ENCODE results near the gene HEXD.

- no peak for TF ChIP-seq YY1 (IDR thresholded peaks at IDR 0.05; ENCODE audit: insufficient read depth, insufficient read length)
- TF ChIP-seq SUZ12 (IDR thresholded peaks at IDR 0.05; ENCODE audit: extremely low read depth, insufficient read depth, insufficient read length) = no peak
- no peak for TF ChIP-seq ZNF274 (IDR thresholded peaks at IDR 0.05; ENCODE audit: low read depth, low read length)
Observed at GRCh38 chr17:82400206-82400605, 17.9 kb upstream of the HEXD start.

Data from NT2/D1 (cell line).